GM12891 (cell line): ENCODE measurements around the gene HDAC9.
A peak's percentile ranks its signal among the peaks of the same experiment; 100 is the strongest.

Experiments
- DNase-seq: peaks from one replicate; pipeline ENCODE4 v3.0.0; 2011; ENCODE audit warnings: low spot score; ENCODE audit not compliant: insufficient read length
- FAIRE-seq: peaks from 2 replicates; lab custom pipeline; 2011; peaks lifted over from hg19 to GRCh38; lab: Jason Lieb, UNC
- PAX5 ChIP-seq: IDR thresholded peaks from 2 replicates; pipeline ENCODE4 v1.6.1; 2011; ENCODE audit warnings: low read length, moderate library complexity, mild to moderate bottlenecking; ENCODE audit not compliant: insufficient read depth, severe bottlenecking
- POLR2A ChIP-seq: IDR thresholded peaks from 2 replicates; pipeline ENCODE4 v1.6.1; 2011; ENCODE audit warnings: low read depth, low read length, control low read depth
- POLR2AphosphoS5 ChIP-seq: IDR thresholded peaks from 2 replicates; pipeline ENCODE4 v1.6.1; 2011; ENCODE audit warnings: low read depth, low read length, control low read depth
- POU2F2 ChIP-seq: IDR thresholded peaks from 2 replicates; pipeline ENCODE4 v1.6.1; 2011; ENCODE audit warnings: low read depth, mild to moderate bottlenecking, control low read depth, low read length, moderate library complexity
- SPI1 ChIP-seq: IDR thresholded peaks from 2 replicates; pipeline ENCODE4 v1.6.1; 2011; ENCODE audit warnings: low read depth, low read length, control low read depth
- TAF1 ChIP-seq: IDR thresholded peaks from 2 replicates; pipeline ENCODE4 v1.6.1; 2011; ENCODE audit warnings: low read depth, low read length, control low read depth

HDAC9 gene

DNA sequence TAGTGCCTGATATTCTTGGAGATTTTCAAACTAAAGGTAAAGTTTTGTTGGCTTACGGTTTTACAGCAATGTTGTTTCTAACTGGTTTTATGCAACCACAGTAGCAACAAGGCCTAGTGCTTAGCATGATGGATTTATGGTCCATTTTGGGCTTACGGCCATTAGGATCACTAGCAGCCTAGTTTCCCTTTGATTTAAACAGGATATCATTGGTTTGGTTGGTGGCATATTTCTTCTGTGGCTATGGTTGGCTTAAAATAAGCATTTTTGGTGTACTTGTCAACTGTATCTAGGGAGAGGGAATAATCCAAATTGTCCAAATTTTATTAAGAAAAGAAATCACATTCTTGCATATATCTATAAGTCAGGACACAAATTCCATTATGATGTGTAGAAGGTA lies 194.0 kb downstream of the HDAC9 start:
- no peak for DNase-seq
- no peak for FAIRE-seq
- TF ChIP-seq POU2F2 (no peak), POLR2A (no peak), TAF1 (no peak), POLR2AphosphoS5 (no peak), SPI1 (no peak), PAX5 (no peak)

DNA sequence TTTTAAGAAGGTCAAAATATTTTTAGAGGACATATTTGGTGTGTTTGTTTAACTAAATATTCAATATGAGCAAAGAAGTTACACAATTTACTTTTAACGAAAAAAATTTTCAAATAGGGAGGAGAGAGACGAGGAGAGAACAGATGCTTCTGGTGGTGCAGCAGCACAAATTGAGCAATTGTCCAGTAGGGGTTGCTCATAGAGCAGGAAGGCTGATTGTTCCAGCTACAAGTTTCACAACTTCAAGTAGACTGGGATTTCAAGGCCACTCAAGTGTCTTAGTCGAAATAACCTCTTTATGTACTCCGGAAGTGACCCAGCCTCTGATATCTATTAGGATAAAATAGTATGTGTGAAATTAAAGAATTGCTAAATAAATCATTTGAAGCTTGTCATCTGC lies 197.9 kb downstream of the HDAC9 start:
- no peak for TF ChIP-seq POU2F2
- no peak for TF ChIP-seq TAF1
- no peak for TF ChIP-seq SPI1
- no peak for TF ChIP-seq POLR2A
- no peak for TF ChIP-seq POLR2AphosphoS5
- no peak for TF ChIP-seq PAX5
- DNase-seq (no peak), FAIRE-seq (no peak)

- DNase-seq (no peak), FAIRE-seq (no peak)
- TF ChIP-seq POLR2AphosphoS5 (no peak), POLR2A (no peak), PAX5 (no peak), TAF1 (no peak), POU2F2 (no peak), SPI1 (no peak)
Measured at GRCh38 chr7:18693816-18694215, 198.3 kb downstream of the HDAC9 start.

DNA sequence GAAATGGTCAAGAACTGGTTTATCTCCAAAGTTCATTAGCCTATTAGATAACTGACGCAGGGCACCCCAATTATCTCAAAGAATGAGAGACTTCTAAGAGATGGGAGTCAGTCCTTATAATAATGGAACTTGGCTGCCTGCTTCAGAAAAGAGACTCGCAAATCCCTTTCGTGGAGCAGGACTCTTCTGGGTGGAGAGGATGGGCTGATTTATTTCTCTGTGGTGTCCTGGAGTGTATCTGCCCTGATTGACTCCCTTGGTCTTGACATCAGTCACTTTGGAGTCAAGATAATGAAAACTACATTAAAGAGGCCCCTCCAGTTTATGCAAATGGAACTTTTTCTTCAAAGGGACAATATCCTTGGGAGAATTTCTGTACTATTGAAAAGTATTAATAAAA lies 198.9 kb downstream of the HDAC9 start:
- FAIRE-seq: no peak
- DNase-seq: no peak

GRCh38 chr7:18694911-18695310 lies 199.4 kb downstream of the HDAC9 start:
- FAIRE-seq (no peak), DNase-seq (no peak)
- TF ChIP-seq SPI1 (no peak), PAX5 (no peak), POLR2AphosphoS5 (no peak), TAF1 (no peak), POU2F2 (no peak), POLR2A (no peak)

More for the DNA sequence above, 198.9 kb downstream of the HDAC9 start:
- TF ChIP-seq PAX5 (no peak), SPI1 (no peak), POLR2AphosphoS5 (no peak), POLR2A (no peak), TAF1 (no peak), POU2F2 (no peak)

DNA sequence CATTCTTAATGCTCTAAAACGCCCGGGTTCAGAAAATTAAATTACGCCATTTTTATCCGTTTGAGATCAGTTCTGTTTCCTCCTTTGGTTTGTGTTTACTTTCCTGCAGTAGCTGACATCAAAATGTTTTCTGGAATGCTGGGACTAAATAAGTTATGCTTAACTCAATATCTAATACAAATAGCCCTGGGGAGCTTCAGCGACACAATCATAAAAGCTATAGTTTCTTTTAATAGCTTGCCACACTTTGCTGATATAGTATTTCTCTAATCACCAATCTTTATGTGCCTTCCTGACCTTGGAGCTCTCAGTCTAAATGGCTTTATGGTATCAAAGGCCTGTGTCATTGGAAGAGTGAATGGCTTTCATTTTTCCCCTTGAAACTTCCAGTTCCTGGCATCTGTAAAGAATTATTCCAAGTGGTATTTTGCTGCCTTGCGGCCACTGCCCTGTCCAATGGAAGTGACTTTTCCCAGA lies 202.7 kb downstream of the HDAC9 start:
- FAIRE-seq (no peak), DNase-seq (no peak)
- TF ChIP-seq POLR2A (no peak), SPI1 (no peak), POU2F2 (no peak), POLR2AphosphoS5 (no peak), TAF1 (no peak), PAX5 (no peak)

GRCh38 chr7:18700147-18700546 lies 204.6 kb downstream of the HDAC9 start:
- DNase-seq (peak; percentile 4), FAIRE-seq (no peak)
- no peak for TF ChIP-seq PAX5
- no peak for TF ChIP-seq TAF1
- TF ChIP-seq SPI1: no peak
- TF ChIP-seq POLR2AphosphoS5: no peak
- no peak for TF ChIP-seq POU2F2
- TF ChIP-seq POLR2A: no peak

DNA sequence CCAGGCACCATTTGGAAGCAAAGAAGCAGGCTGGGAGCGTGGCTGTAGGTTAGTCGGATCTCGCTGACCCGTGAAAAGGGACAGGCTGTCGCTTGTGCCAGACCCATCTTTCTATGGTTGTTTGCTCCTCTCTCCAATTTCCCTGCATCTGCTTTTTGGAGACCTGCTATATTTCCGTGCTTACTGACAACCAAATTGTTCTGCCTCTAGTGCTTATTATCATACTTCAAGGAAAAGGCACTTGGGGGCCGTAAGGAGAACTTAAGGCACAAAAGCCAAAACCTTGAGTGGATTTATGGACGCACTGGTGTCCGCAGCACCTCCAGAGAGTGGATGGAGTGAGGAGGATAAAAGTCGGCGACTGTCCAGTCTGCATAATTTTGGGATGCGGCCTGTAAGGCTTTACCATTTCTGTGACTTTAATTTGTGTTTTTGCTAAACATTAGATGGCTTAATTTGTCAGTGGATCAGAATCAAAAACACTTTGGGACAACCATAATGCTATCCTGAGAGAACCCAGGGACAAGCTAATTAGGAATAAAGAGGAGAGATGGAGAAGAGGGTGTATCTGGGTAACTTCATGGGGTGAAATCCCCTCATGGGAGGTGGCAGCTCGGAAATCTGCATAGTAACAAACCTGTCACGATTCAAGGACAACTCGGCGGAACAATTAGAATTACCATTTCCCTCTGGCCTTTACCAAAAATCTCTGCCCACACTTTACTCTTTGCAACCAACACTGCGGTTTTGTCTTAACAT lies 206.7 kb downstream of the HDAC9 start:
- DNase-seq: no peak
- no peak for FAIRE-seq
- no peak for TF ChIP-seq SPI1
- TF ChIP-seq POLR2A: no peak
- no peak for TF ChIP-seq PAX5
- no peak for TF ChIP-seq TAF1
- TF ChIP-seq POU2F2: no peak
- TF ChIP-seq POLR2AphosphoS5: no peak

- DNase-seq (no peak), FAIRE-seq (no peak)
- TF ChIP-seq POU2F2 (no peak), POLR2A (no peak), PAX5 (no peak), POLR2AphosphoS5 (no peak), TAF1 (no peak), SPI1 (no peak)
Measured at GRCh38 chr7:18703685-18704084, 208.1 kb downstream of the HDAC9 start.

DNA sequence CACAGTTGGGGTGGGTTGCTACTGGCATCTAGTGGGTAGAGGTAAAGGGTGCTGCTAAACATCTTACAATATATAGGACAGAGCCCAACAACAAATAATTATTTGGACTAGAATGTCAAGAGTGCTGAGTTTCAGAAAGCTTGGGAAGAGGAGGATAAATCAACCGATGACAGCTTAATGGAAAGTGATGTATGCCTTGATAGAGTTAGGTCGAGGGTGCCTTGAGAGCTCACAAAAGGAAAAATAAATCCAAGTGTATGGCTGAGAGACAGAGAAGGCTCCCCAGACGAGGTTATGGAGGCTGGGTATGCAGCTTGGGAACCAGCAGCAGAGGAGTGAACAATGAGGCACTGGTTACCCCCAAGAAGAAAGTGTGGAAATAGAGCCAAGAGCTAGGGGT lies 211.1 kb downstream of the HDAC9 start:
- DNase-seq: no peak
- no peak for FAIRE-seq
- no peak for TF ChIP-seq SPI1
- TF ChIP-seq TAF1: no peak
- no peak for TF ChIP-seq PAX5
- TF ChIP-seq POU2F2: no peak
